Adrenal gland (tissue), 12 donors: ENCODE data around the gene KRTAP16-1. TPM values are rescaled to one million over a fixed set of nuclear protein-coding genes. Genes with fewer than 3 reads are reported as not detected.

Experiments used
- DNase-seq, 7 donors: peaks; one replicate each; pipeline ENCODE4 v3.0.0-alpha.2; 2019 to 2020
- H3K27ac ChIP-seq, 5 donors: fragments of 200-600 bp; sonication (generic) in 4 of 5; 1 replicate in 3 of 5; 2 replicates in 2 of 5; pipeline versions ENCODE4 v1.5.1 to v1.8.0; 2016 to 2020; ENCODE audit warnings: mild to moderate bottlenecking in 1 of 5
- H3K27me3 ChIP-seq: fragments of 200-600 bp; 2 replicates; pipeline ENCODE4 v1.8.0; 2021
- H3K36me3 ChIP-seq, 2 donors: fragments of 200-600 bp; replicated peaks in 1 of 2; 1 replicate in 1 of 2; 2 replicates in 1 of 2; pipeline versions ENCODE4 v1.5.1 to v1.8.0; 2018 to 2022
- H3K4me1 ChIP-seq, 2 donors: fragments of 200-600 bp; replicated peaks in 1 of 2; 1 replicate in 1 of 2; 2 replicates in 1 of 2; pipeline versions ENCODE4 v1.5.1 to v1.8.0; 2018 to 2021
- H3K4me3 ChIP-seq, 4 donors: fragments of 200-600 bp; sonication (generic) in 3 of 4; one replicate each; pipeline ENCODE4 v1.5.1; 2016 to 2018
- H3K9me3 ChIP-seq, 3 donors: fragments of 200-600 bp; sonication (generic) in 1 of 3; replicated peaks in 1 of 3; 1 replicate in 2 of 3; 2 replicates in 1 of 3; pipeline versions ENCODE4 v1.5.1 to v1.8.0; 2016 to 2021
- POLR2A ChIP-seq, 2 donors: fragments of 450-650 bp; IDR thresholded peaks; one replicate each; pipeline ENCODE4 v1.6.1; 2017; ENCODE audit warnings: antibody characterized with exemption in 2 of 2, mild to moderate bottlenecking in 2 of 2, moderate library complexity in 1 of 2
- WGBS, 4 donors: extraction: QIAGEN DNeasy Blood & Tissue Kit in 2 of 4; methylation state at CpG; one replicate each; pipeline versions ENCODE4 v1.1.5 to v1.1.7; 2013 to 2017; 5-methylcytosine and 5-hydroxymethylcytosine counted together
- intact Hi-C, 2 donors: fragments of 100-400 bp; cut with DNase I; formaldehyde crosslinking; loops; one replicate each; pipeline versions ENCODE4 v1.14.1 to v1.15.0; 2022 to 2023
- polyA plus RNA-seq, 3 donors: library from polyadenylated mRNA; stranded (reverse); fragments of 200-250 nt in 2 of 3; fragments of 350-450 nt in 1 of 3; fragmentation: Illumina TruSeq in 1 of 3; extraction: RNeasy Lipid Tissue Mini Kit (QIAGEN cat#74804) in 1 of 3; gene quantifications; one replicate each; pipeline ENCODE4 v1.2.3, GENCODE V29; 2013 to 2014
- total RNA-seq, 9 donors: library from RNA; depleted of rRNA in 4 of 9; stranded (reverse); fragments of >200 nt in 4 of 9; fragments of 120-200 nt in 1 of 9; fragmentation: NEBNext Ultra II Directional in 1 of 9; extraction: Animal tissue kit (Norgen Biotek cat#: 25700) in 1 of 9; gene quantifications; one replicate each; pipeline versions ENCODE4 v1.1.0 to v1.2.4, GENCODE V29; 2013 to 2023
- TF ChIP-seq, protein P1 (sequence below), 6 experiments: fragments of 450-650 bp in 4 of 6; fragments of 200-600 bp in 2 of 6; sonication (generic) in 1 of 6; IDR thresholded peaks; 1 replicate in 5 of 6; 2 replicates in 1 of 6; pipeline versions ENCODE4 v1.5.1 to v1.8.0; 2016 to 2021; ENCODE audit warnings: antibody characterized with exemption in 6 of 6, mild to moderate bottlenecking in 2 of 6, moderate library complexity in 1 of 6
- donor health status: healthy with polysubstance abuse.
- donor health status: Bipolar disorder and iron deficiency.
- donor health status: DM: yes; HTN: yes; CAD: no.
- donor health status: DM: no; HTN: no; CAD: no.
- donor health status: DM: no; HTN: no; CAD: no.
- donor health status: DM: yes; HTN: yes; CAD: no.

The KRTAP16-1 gene
- total and polyA plus RNA-seq, 12 donors, result not detected

DNA sequence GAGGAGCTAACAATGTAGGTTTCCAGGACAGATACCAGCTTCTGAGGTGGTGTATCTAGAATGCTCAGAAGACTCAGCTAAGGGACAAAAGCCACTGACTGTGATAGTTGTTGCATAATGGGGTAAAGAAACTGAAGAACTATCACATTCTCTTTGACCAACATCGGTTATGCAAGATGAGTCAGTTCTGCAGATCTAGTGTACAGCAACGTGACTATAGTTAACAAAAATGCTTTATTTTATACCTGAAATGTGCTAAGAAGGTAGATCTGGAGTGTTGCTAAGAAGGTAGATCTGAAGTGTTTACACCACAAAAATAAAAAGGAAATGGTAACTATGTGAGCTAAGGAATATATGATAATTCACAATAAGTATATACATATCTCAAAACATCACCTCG is 41.4 kb downstream of the KRTAP16-1 start:
- no peak overlapping the region for H3K4me3 ChIP-seq
- no peak for TF ChIP-seq POLR2A (IDR thresholded peaks at IDR 0.05)
- TF ChIP-seq, protein P1, sequence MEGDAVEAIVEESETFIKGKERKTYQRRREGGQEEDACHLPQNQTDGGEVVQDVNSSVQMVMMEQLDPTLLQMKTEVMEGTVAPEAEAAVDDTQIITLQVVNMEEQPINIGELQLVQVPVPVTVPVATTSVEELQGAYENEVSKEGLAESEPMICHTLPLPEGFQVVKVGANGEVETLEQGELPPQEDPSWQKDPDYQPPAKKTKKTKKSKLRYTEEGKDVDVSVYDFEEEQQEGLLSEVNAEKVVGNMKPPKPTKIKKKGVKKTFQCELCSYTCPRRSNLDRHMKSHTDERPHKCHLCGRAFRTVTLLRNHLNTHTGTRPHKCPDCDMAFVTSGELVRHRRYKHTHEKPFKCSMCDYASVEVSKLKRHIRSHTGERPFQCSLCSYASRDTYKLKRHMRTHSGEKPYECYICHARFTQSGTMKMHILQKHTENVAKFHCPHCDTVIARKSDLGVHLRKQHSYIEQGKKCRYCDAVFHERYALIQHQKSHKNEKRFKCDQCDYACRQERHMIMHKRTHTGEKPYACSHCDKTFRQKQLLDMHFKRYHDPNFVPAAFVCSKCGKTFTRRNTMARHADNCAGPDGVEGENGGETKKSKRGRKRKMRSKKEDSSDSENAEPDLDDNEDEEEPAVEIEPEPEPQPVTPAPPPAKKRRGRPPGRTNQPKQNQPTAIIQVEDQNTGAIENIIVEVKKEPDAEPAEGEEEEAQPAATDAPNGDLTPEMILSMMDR (IDR thresholded peaks at IDR 0.05), result no peak
- DNase-seq, result no peak
- H3K9me3 ChIP-seq, result no peaks in the 10 kb centered on the region
- intact Hi-C loops, result no loop called here
- H3K4me1 ChIP-seq, result no peaks in the 10 kb centered on the region
- H3K27me3 ChIP-seq, result no peaks in the 10 kb centered on the region
- H3K36me3 ChIP-seq, result no peaks in the 10 kb centered on the region
- no peak overlapping the region for H3K27ac ChIP-seq
- 64 to 82% methylated on average over 3 of the region's 3 CpGs; no CpG with 5 or more reads in 2 of the 4 donors for WGBS, 4 donors

DNA sequence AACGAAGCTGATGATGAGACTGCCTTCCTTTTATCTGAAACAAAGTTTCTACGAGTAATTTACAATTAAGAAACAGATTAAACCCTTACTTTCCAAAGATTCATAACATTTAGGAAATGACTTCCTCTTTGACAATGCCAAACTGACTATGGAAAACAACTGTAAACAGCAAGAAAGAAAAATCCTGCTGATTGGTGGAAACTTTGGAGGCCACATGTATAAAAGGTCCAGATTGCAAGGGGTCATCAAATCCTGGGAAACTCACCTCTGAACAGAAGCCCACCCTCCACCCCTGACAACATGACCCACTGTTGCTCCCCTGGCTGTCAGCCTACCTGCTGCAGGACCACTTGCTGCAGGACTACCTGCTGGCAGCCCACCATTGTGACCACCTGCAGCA is 44.0 kb downstream of the KRTAP16-1 start, which contains the start of gene KRTAP9-6:
TSS of gene KRTAP9-6 (plus strand) at position 301 of the 400 bp plus-strand sequence. CDS start at position 301, 0 bp downstream.
- Histone ChIP-seq H3K9me3 (no peaks in the 10 kb centered on the region), H3K4me3 (no peak within 1 kb of the TSS), H3K27me3 (no peaks in the 10 kb centered on the region), H3K27ac (no peak within 1 kb of the TSS), H3K36me3 (no peaks in the 10 kb centered on the region), H3K4me1 (no peaks in the 10 kb centered on the region)
- intact Hi-C loops, result no loop called here
- no peak for TF ChIP-seq POLR2A (IDR thresholded peaks at IDR 0.05)
- TF ChIP-seq, protein P1 (IDR thresholded peaks at IDR 0.05), result no peak
- 40 to 54% (median 51%) methylated on average over 2 of the region's 2 CpGs for WGBS, 4 donors
- no peak for DNase-seq

DNA sequence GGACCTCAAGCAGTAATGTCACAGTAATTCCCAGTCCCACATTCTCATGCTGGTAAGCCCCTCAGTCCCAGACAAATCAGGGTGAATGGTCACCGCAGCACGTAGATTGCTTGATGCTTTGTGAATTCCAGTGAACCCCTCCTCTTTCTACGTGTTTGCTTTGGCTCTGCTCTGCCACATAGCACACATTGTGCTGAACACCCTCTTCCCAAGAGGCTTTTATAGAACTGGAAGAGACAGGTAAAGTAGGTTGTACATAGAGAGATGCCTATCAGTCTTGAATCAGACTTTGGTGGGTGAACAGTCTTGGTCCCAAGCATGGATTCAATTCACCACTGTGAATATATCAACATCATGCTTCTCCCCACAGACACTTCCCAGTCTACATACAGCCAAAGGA is 44.5 kb downstream of the KRTAP16-1 start:
- H3K9me3 ChIP-seq, result no peaks in the 10 kb centered on the region
- DNase-seq, result no peak
- no peaks in the 10 kb centered on the region for H3K27me3 ChIP-seq
- H3K36me3 ChIP-seq, result no peaks in the 10 kb centered on the region
- WGBS, 4 donors, result 62 to 73% (median 70%) methylated on average over 3 of the region's 3 CpGs
- TF ChIP-seq, protein P1 (IDR thresholded peaks at IDR 0.05), result no peak
- no peak for TF ChIP-seq POLR2A (IDR thresholded peaks at IDR 0.05)
- intact Hi-C loops, result no loop called here
- H3K27ac ChIP-seq, result no peak overlapping the region
- no peak overlapping the region for H3K4me3 ChIP-seq
- H3K4me1 ChIP-seq, result no peaks in the 10 kb centered on the region

DNA sequence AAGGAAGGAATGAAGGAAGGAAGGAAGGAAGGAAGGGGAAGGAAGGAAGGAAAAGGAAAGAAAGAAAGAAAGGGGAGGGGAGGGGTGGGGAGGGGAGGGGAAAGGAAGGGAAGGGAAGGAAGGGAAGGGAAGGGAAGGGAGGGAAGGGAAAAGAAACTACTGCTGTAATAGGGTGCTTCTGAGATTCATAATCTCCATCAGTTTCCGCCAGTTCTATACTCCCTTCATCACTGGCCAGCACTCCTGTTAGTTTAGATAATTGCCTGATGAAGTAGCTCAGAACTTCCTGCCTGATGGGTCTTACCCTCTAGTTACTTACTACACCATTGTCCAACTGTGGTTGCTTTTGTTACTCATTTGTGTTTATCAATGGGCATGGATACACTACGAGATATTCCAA is 45.9 kb downstream of the KRTAP16-1 start:
- Histone ChIP-seq H3K4me3 (no peak overlapping the region), H3K4me1 (no peaks in the 10 kb centered on the region), H3K9me3 (no peaks in the 10 kb centered on the region), H3K36me3 (no peaks in the 10 kb centered on the region), H3K27ac (no peak overlapping the region), H3K27me3 (peaks cover 6% of the 10 kb centered on the region)
- intact Hi-C loops, result no loop called here
- TF ChIP-seq, protein P1 (IDR thresholded peaks at IDR 0.05), result no peak
- no peak for TF ChIP-seq POLR2A (IDR thresholded peaks at IDR 0.05)
- 58 to 70% (median 61%) methylated on average over 2 of the region's 2 CpGs for WGBS, 4 donors
- no peak for DNase-seq
